Hepatocyte (in vitro differentiated cells): ENCODE measurements around the gene POLR3C. TPM values are rescaled to one million over a fixed set of nuclear protein-coding genes. Genes with fewer than 3 reads are reported as not detected.
A peak's percentile ranks its signal among the peaks of the same experiment; 100 is the strongest.
"Not testable (repeated sequence)": the region's sequence is repeated elsewhere in the genome, so short reads cannot be mapped to it uniquely, and the experiment has no call there.

Source experiments
- DNase-seq: peaks from one replicate; pipeline ENCODE4 v3.0.0-alpha.2; 2016; ENCODE audit warnings: low spot score
- H2AFZ ChIP-seq: fragments of 200-600 bp; sonication (generic); 2 replicates; pipeline ENCODE4 v1.6.0; 2016; ENCODE audit warnings: antibody characterized with exemption, mild to moderate bottlenecking
- H3K27ac ChIP-seq: fragments of 200-600 bp; sonication (generic); 2 replicates; pipeline ENCODE4 v1.5.1; 2016; ENCODE audit warnings: mild to moderate bottlenecking
- H3K27me3 ChIP-seq: fragments of 200-600 bp; sonication (generic); 2 replicates; pipeline ENCODE4 v1.6.1; 2016
- H3K36me3 ChIP-seq: fragments of 200-600 bp; sonication (generic); replicated peaks from 2 replicates; pipeline ENCODE4 v1.5.1; 2016; ENCODE audit warnings: low read depth; ENCODE audit not compliant: insufficient read depth
- H3K4me1 ChIP-seq: fragments of 200-600 bp; sonication (generic); 2 replicates; pipeline ENCODE4 v1.5.1; 2016; ENCODE audit warnings: mild to moderate bottlenecking, moderate library complexity; ENCODE audit not compliant: insufficient read depth
- H3K4me2 ChIP-seq: fragments of 200-600 bp; sonication (generic); 2 replicates; pipeline ENCODE4 v1.6.0; 2016
- H3K4me3 ChIP-seq: fragments of 200-600 bp; sonication (generic); 2 replicates; pipeline ENCODE4 v1.5.1; 2016; ENCODE audit warnings: mild to moderate bottlenecking
- H3K79me2 ChIP-seq: fragments of 200-600 bp; sonication (generic); 2 replicates; pipeline ENCODE4 v1.6.0; 2017; ENCODE audit warnings: mild to moderate bottlenecking
- H3K9me2 ChIP-seq: fragments of 200-600 bp; sonication (generic); replicated peaks from 2 replicates; pipeline ENCODE4 v1.6.0; 2017; ENCODE audit warnings: mild to moderate bottlenecking; ENCODE audit not compliant: insufficient read depth
- H3K9me3 ChIP-seq: fragments of 200-600 bp; sonication (generic); 2 replicates; pipeline ENCODE4 v1.5.1; 2016; ENCODE audit warnings: low read depth, mild to moderate bottlenecking
- H4K20me1 ChIP-seq: fragments of 200-600 bp; sonication (generic); 2 replicates; pipeline ENCODE4 v1.6.0; 2016; ENCODE audit warnings: mild to moderate bottlenecking; ENCODE audit not compliant: insufficient read depth, poor library complexity, severe bottlenecking
- EZH2 ChIP-seq: fragments of 200-600 bp; sonication (generic); IDR thresholded peaks from 2 replicates; pipeline ENCODE4 v1.6.1; 2016; ENCODE audit warnings: antibody characterized with exemption, mild to moderate bottlenecking, borderline replicate concordance
- EZH2phosphoT487 ChIP-seq: fragments of 200-600 bp; sonication (generic); IDR thresholded peaks from one replicate; pipeline ENCODE4 v1.6.1; 2018; ENCODE audit warnings: antibody characterized with exemption, mild to moderate bottlenecking, low read depth, moderate library complexity; ENCODE audit not compliant: unreplicated experiment, severe bottlenecking
- WGBS: methylation state at CpG from one replicate; pipeline ENCODE4 v1.1.6; 2016; ENCODE audit warnings: low lambda C conversion rate; ENCODE audit errors: missing lambda C conversion rate; 5-methylcytosine and 5-hydroxymethylcytosine counted together
- polyA plus RNA-seq: library from polyadenylated mRNA; unstranded; fragments of >200 nt; fragmentation: Nextera tagmentation; extraction: Ambion mirVana; gene quantifications from 2 replicates; pipeline ENCODE4 v1.2.1, GENCODE V29; 2016
- total RNA-seq: library from RNA; depleted of rRNA; stranded (reverse); fragments of >200 nt; gene quantifications from 2 replicates; pipeline ENCODE4 v1.2.3, GENCODE V29; 2014
- TF ChIP-seq, protein P1 (sequence below): fragments of 200-600 bp; sonication (generic); IDR thresholded peaks from 2 replicates; pipeline ENCODE4 v1.5.1; 2016; ENCODE audit warnings: antibody characterized with exemption, mild to moderate bottlenecking; ENCODE audit not compliant: poor library complexity

Gene POLR3C
- total and polyA plus RNA-seq, 2 experiments from 2014 or later, result 19.6 to 20.9 TPM

DNA sequence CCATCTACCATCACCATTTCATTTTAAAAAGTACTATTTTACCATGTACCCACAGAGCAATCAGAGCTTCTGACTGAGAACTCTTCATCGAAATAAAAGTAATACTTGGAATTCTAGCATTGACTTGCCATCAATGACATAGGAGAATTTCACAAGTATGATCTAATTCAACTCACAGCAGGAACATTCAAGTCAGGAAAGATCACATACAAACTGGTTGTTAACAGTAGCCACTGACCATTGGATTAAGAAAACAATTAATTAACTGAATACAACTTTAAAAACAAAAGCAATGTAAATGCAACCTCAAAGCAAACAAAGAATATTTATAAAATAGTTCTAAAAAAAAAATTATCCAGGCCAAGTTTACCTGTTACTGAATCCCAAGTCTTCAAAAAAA, 18.9 kb upstream of the POLR3C start:
- WGBS, result 91% methylated on average over 1 of the region's 1 CpG
- DNase-seq, result no peak
- Histone ChIP-seq H3K4me1 (no peaks in the 10 kb centered on the region), H3K27ac (no peak overlapping the region), H3K4me2 (no peak overlapping the region), H3K27me3 (no peaks in the 10 kb centered on the region), H4K20me1 (no peaks in the 10 kb centered on the region), H2AFZ (no peak overlapping the region), H3K9me2 (no peaks in the 10 kb centered on the region), H3K9me3 (no peaks in the 10 kb centered on the region), H3K36me3 (no peaks in the 10 kb centered on the region), H3K79me2 (peaks cover 91% of the 10 kb centered on the region), H3K4me3 (no peak overlapping the region)
- TF ChIP-seq, protein P1, sequence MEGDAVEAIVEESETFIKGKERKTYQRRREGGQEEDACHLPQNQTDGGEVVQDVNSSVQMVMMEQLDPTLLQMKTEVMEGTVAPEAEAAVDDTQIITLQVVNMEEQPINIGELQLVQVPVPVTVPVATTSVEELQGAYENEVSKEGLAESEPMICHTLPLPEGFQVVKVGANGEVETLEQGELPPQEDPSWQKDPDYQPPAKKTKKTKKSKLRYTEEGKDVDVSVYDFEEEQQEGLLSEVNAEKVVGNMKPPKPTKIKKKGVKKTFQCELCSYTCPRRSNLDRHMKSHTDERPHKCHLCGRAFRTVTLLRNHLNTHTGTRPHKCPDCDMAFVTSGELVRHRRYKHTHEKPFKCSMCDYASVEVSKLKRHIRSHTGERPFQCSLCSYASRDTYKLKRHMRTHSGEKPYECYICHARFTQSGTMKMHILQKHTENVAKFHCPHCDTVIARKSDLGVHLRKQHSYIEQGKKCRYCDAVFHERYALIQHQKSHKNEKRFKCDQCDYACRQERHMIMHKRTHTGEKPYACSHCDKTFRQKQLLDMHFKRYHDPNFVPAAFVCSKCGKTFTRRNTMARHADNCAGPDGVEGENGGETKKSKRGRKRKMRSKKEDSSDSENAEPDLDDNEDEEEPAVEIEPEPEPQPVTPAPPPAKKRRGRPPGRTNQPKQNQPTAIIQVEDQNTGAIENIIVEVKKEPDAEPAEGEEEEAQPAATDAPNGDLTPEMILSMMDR, result no peak
- no peak for TF ChIP-seq EZH2phosphoT487
- no peak for TF ChIP-seq EZH2

DNA sequence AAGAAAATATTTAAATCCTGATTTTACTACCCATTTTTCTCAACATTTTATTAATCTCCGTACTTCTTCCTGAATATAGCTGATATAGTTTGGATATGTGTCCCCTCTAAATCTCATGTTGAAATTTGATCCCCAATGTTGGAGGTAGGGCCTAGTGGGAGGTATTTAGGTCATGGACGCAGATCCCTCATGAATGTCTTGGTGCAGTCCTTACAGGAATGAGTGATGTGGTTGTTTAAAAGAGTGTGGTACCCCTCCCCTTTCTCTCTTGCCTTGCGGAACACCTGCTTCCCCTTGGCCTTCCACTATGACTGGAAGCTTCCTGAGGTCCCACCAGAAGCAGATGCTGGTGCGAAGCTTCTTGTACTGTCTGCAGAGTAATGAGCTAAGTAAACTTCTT, 17.6 kb upstream of the POLR3C start:
- no peak overlapping the region for H3K27ac ChIP-seq
- no peak for DNase-seq

DNA sequence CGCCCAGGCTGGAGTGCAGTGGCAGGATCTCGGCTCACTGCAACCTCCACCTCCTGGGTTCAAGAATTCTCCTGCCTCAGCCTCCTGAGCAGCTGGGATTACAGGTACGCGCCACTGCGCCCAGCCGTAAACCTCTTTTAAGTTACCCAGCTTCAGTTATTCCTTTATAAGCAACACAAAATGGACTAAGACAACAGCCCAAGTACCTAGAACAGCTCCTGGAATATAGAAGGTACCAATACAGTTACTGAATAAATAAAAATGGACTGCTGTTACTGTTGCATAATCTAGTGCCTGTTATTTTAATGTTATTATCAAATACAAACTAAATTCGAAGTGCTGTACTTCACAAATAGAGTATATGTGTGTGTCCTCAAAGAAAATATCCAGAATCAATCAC, 17.2 kb upstream of the POLR3C start:
- Histone ChIP-seq H3K4me3 (no peak overlapping the region), H3K79me2 (peaks cover 74% of the 10 kb centered on the region), H3K4me1 (no peaks in the 10 kb centered on the region), H3K36me3 (no peaks in the 10 kb centered on the region), H4K20me1 (no peaks in the 10 kb centered on the region), H2AFZ (no peak overlapping the region), H3K9me3 (no peaks in the 10 kb centered on the region), H3K9me2 (no peaks in the 10 kb centered on the region), H3K27ac (no peak overlapping the region), H3K4me2 (no peak overlapping the region), H3K27me3 (no peaks in the 10 kb centered on the region)
- DNase-seq, result no peak
- TF ChIP-seq EZH2, result no peak
- TF ChIP-seq, protein P1, result no peak
- TF ChIP-seq EZH2phosphoT487, result no peak
- 97% methylated on average over 7 of the region's 7 CpGs for WGBS

More for the DNA sequence above, 17.6 kb upstream of the POLR3C start:
- H3K9me3 ChIP-seq, result no peaks in the 10 kb centered on the region
- 97% methylated on average over 4 of the region's 4 CpGs for WGBS
- H2AFZ ChIP-seq, result no peak overlapping the region
- H3K4me2 ChIP-seq, result no peak overlapping the region
- H3K9me2 ChIP-seq, result no peaks in the 10 kb centered on the region
- H3K4me3 ChIP-seq, result no peak overlapping the region
- no peaks in the 10 kb centered on the region for H3K27me3 ChIP-seq
- no peak for TF ChIP-seq EZH2phosphoT487
- TF ChIP-seq EZH2, result no peak
- TF ChIP-seq, protein P1, result no peak
- no peaks in the 10 kb centered on the region for H4K20me1 ChIP-seq
- H3K36me3 ChIP-seq, result no peaks in the 10 kb centered on the region
- peaks cover 78% of the 10 kb centered on the region for H3K79me2 ChIP-seq
- no peaks in the 10 kb centered on the region for H3K4me1 ChIP-seq

DNA sequence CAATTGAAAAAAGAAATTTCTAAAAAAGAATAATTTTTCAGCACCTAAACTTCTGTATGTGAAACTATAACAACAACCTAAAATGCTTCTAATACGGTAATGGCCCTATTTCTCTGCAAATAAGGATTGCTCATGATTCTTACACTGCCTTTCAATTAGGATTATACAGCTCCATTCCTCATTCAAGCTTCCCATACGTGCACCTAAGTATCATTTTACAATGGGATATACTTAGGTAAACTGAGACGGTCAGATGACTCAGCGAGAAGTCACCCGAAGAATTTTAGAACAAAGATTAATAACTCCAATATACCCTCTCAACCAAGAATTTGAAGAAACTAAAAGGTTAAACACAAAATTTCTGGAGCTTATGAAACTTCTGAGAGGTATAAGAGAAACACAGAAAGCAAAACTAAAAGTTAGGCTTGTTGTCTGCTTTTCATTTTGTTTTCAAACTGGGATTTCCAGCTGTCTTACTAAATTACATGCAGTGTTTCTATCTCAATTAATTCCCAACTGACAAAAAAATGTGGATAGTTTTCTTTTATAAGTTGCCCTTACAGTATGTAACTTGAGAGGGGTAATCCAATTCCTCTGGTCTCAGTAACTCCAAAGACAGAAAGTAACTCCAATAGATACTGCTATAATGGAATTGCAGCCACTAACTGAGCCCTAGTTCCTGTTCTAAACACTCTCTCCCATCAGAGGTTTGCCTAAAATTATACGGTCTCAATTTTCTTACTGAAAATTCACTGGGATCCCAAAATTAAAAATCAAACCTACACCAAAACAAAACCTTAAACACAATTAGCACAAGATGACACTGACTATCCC, 10.8 kb upstream of the POLR3C start:
- H3K4me2 ChIP-seq, result peak overlapping the region; percentile 44
- peak overlapping the region; percentile 23 for H3K27ac ChIP-seq
- H3K36me3 ChIP-seq, H3K9me2 ChIP-seq, H3K4me1 ChIP-seq, H2AFZ ChIP-seq, DNase-seq, H3K4me3 ChIP-seq, H4K20me1 ChIP-seq, H3K9me3 ChIP-seq, H3K27me3 ChIP-seq: not testable (repeated sequence)
- H3K79me2 ChIP-seq, result peaks cover 21% of the 10 kb centered on the region
- 47% methylated on average over 6 of the region's 6 CpGs for WGBS

DNA sequence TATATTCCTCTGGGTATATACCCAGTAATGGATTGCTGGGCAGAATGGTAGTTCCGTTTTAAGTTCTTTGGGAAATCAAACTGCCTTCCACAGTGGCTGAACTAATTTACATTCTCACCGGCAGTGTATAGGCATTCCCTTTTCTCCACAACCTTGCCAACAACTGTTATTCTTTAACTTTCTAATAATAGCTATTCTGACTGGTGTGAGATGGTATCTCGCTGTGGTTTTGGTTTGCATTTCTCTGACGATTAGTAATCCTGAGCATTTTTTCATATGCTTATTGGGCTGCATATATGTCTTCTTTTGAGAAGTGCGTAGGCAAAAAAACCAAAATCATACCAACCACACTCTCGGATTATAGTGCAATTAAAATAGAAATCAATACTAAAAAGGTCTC, 5.9 kb upstream of the POLR3C start:
- 79% methylated on average over 4 of the region's 6 CpGs for WGBS
- H3K4me1 ChIP-seq, H3K36me3 ChIP-seq, H3K9me3 ChIP-seq, H3K27me3 ChIP-seq, H4K20me1 ChIP-seq, H3K4me2 ChIP-seq, H2AFZ ChIP-seq, H3K27ac ChIP-seq, H3K4me3 ChIP-seq, H3K9me2 ChIP-seq, DNase-seq: not testable (repeated sequence)
- H3K79me2 ChIP-seq, result peaks cover 23% of the 10 kb centered on the region

DNA sequence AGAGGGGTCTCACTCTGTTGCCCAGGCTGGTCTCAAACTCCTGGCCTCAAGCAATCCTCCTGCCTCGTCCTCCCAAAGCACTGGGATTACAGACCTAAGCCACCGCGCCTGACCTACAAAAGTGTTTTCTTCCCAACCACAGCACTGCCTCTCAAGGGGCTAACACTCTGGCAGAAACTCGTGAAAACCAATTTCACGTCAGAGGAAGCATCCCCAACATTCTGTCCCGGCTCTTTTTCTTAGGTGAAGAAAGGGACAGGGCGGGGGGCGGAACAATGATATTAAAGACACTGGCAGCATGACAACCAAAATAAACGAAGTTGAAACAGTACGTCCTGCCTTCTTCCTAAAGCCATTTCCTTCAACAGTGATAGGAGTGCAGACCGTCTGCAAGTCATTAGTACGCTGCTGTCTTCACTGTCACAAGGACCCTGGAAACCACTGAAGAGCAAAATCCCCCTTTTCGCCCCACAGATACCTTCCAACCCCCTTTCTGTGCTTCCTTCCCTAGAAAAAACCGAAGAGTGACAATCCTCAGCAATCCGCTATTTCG, 1.1 kb upstream of the POLR3C start:
- WGBS, result no CpG with 5 or more reads among the region's 16 CpGs
- peaks cover 48% of the 10 kb centered on the region for H3K79me2 ChIP-seq

More for the DNA sequence above, 1.1 kb upstream of the POLR3C start:
- not testable (repeated sequence) for H3K9me3 ChIP-seq, DNase-seq, H4K20me1 ChIP-seq, H3K9me2 ChIP-seq, H3K4me1 ChIP-seq, H3K4me3 ChIP-seq, H3K36me3 ChIP-seq, H3K27me3 ChIP-seq, H2AFZ ChIP-seq, H3K27ac ChIP-seq
- peak overlapping the region; percentile 73 for H3K4me2 ChIP-seq
